WTC11 (cell line): ENCODE data around the gene USP10. TPM values are rescaled to one million over a fixed set of nuclear protein-coding genes. Genes with fewer than 3 reads are reported as not detected.
A peak's percentile ranks its signal among the peaks of the same experiment; 100 is the strongest.

Experiments used
- ATAC-seq: fragments of 200-7000 bp; cut with Tn5 transposase; 2 replicates; pipeline ENCODE4 v1.10.0; 2021; ENCODE audit warnings: mild to moderate bottlenecking, moderate library complexity
- CTCF ChIA-PET: fragments of 300-600 bp; sonication (Branson Sonifier 250); formaldehyde crosslinking; loops from one replicate; lab custom pipeline; 2021; ENCODE audit warnings: antibody characterized with exemption; lab: Charles Lee
- POLR2A ChIA-PET: fragments of 350-600 bp; sonication (Branson Sonifier 250); formaldehyde crosslinking; loops from one replicate; lab custom pipeline; 2021; ENCODE audit warnings: antibody characterized with exemption; lab: Charles Lee
- DNase-seq: peaks from one replicate; pipeline ENCODE4 v3.0.0; 2021; ENCODE audit warnings: low spot score
- H3K27ac Mint-ChIP-seq: 2 replicates; pipeline ENCODE4 v1.8.0; 2021; ENCODE audit warnings: mixed read lengths
- H3K27me3 Mint-ChIP-seq: 2 replicates; pipeline ENCODE4 v1.8.0; 2021; ENCODE audit warnings: low read depth, mild to moderate bottlenecking, moderate library complexity, mixed read lengths
- H3K36me3 Mint-ChIP-seq: 2 replicates; pipeline ENCODE4 v1.8.0; 2021; ENCODE audit warnings: mixed read lengths
- H3K4me1 Mint-ChIP-seq: 2 replicates; pipeline ENCODE4 v1.8.0; 2022; ENCODE audit warnings: mixed read lengths
- H3K4me3 Mint-ChIP-seq: 2 replicates; pipeline ENCODE4 v1.8.0; 2021; ENCODE audit warnings: mild to moderate bottlenecking, moderate library complexity, mixed read lengths
- H3K9me3 Mint-ChIP-seq: 2 replicates; pipeline ENCODE4 v1.8.0; 2021; ENCODE audit warnings: mixed read lengths
- CREB1 ChIP-seq: sonication (generic); formaldehyde crosslinking; IDR thresholded peaks from 2 replicates; pipeline ENCODE4 v1.8.0; 2023; ENCODE audit warnings: mild to moderate bottlenecking, missing genetic modification reagents
- E2F4 ChIP-seq: sonication (generic); formaldehyde crosslinking; IDR thresholded peaks from 2 replicates; pipeline ENCODE4 v1.8.1; 2022; ENCODE audit warnings: low read depth, mild to moderate bottlenecking, moderate library complexity, missing genetic modification reagents, borderline replicate concordance
- HMGXB4 ChIP-seq: sonication (generic); formaldehyde crosslinking; IDR thresholded peaks from 2 replicates; pipeline ENCODE4 v1.8.1; 2023; ENCODE audit warnings: mild to moderate bottlenecking, moderate library complexity, missing genetic modification reagents
- NR2C2 ChIP-seq: sonication (generic); formaldehyde crosslinking; IDR thresholded peaks from 2 replicates; pipeline ENCODE4 v1.8.0; 2022; ENCODE audit warnings: mild to moderate bottlenecking, missing genetic modification reagents
- SOX15 ChIP-seq: fragments of 250-450 bp; sonication (Bioruptor Pico); IDR thresholded peaks from 2 replicates; pipeline ENCODE4 v1.9.0; 2021; ENCODE audit warnings: mild to moderate bottlenecking
- STAT6 ChIP-seq: sonication (generic); formaldehyde crosslinking; conservative IDR thresholded peaks from 2 replicates; pipeline ENCODE4 v1.8.1; 2023; ENCODE audit warnings: mild to moderate bottlenecking, low read depth, missing genetic modification reagents, moderate library complexity
- TP53 ChIP-seq: sonication (generic); formaldehyde crosslinking; IDR thresholded peaks from 2 replicates; pipeline ENCODE4 v1.8.1; 2023; ENCODE audit warnings: mild to moderate bottlenecking, missing genetic modification reagents
- ZBTB43 ChIP-seq: sonication (generic); formaldehyde crosslinking; IDR thresholded peaks from 2 replicates; pipeline ENCODE4 v1.8.1; 2023; ENCODE audit warnings: mild to moderate bottlenecking, missing genetic modification reagents
- ZNF219 ChIP-seq: sonication (generic); formaldehyde crosslinking; IDR thresholded peaks from 2 replicates; pipeline ENCODE4 v1.8.0; 2023; ENCODE audit warnings: missing genetic modification reagents, mild to moderate bottlenecking, borderline replicate concordance
- ZNF232 ChIP-seq: sonication (generic); formaldehyde crosslinking; IDR thresholded peaks from 2 replicates; pipeline ENCODE4 v1.8.0; 2022; ENCODE audit warnings: mild to moderate bottlenecking, missing genetic modification reagents
- ZNF396 ChIP-seq: fragments of 250-450 bp; sonication (Bioruptor Pico); IDR thresholded peaks from 2 replicates; pipeline ENCODE4 v1.8.0; 2021; ENCODE audit warnings: mild to moderate bottlenecking, moderate library complexity, borderline replicate concordance
- ZNF532 ChIP-seq: fragments of 250-450 bp; sonication (Bioruptor Pico); IDR thresholded peaks from 2 replicates; pipeline ENCODE4 v1.9.0; 2021; ENCODE audit warnings: mild to moderate bottlenecking, borderline replicate concordance
- ZSCAN18 ChIP-seq: fragments of 250-450 bp; sonication (Bioruptor Pico); IDR thresholded peaks from 2 replicates; pipeline ENCODE4 v2.1.2; 2022; ENCODE audit warnings: mild to moderate bottlenecking, moderate library complexity
- total RNA-seq: library from RNA; stranded (reverse); gene quantifications from 3 replicates; pipeline ENCODE4 v1.2.3, GENCODE V29; 2021

The USP10 gene
- total RNA-seq, 1 experiment from 2014 or later, result 138 TPM

GRCh38 chr16:84766978-84767773 lies 67.4 kb downstream of the USP10 start:
- Mint-ChIP-seq H3K9me3 (no peaks in the 10 kb centered on the region), H3K4me1 (no peaks in the 10 kb centered on the region), H3K36me3 (peaks cover 80% of the 10 kb centered on the region), H3K27ac (peak overlapping the region; percentile 37; the same call in 1 of the 2 replicates), H3K4me3 (no peak overlapping the region), H3K27me3 (no peaks in the 10 kb centered on the region)
- ChIA-PET CTCF (no interaction called here), POLR2A (no interaction called here)
- no peak for DNase-seq
- no peak for ATAC-seq
- no peak for TF ChIP-seq TP53 (CRISPR knock-in tag)
- no peak for TF ChIP-seq ZNF232 (CRISPR knock-in tag)
- TF ChIP-seq STAT6 (CRISPR knock-in tag), result no peak
- no peak for TF ChIP-seq ZSCAN18 (CRISPR knock-in tag)
- no peak for TF ChIP-seq ZNF396 (CRISPR knock-in tag)
- no peak for TF ChIP-seq ZNF219 (CRISPR knock-in tag)
- TF ChIP-seq ZBTB43 (CRISPR knock-in tag), result no peak
- no peak for TF ChIP-seq SOX15
- TF ChIP-seq E2F4 (CRISPR knock-in tag), result no peak
- no peak for TF ChIP-seq CREB1 (CRISPR knock-in tag)
- TF ChIP-seq HMGXB4 (CRISPR knock-in tag), result no peak
- no peak for TF ChIP-seq ZNF532 (CRISPR knock-in tag)
- TF ChIP-seq NR2C2 (CRISPR knock-in tag), result no peak
